D721Med (cell line): ENCODE data around the gene TMED6.

Source experiments
- DNase-seq: peaks from one replicate; pipeline ENCODE4 v3.0.0; 2011; ENCODE audit warnings: low spot score; ENCODE audit not compliant: insufficient read length
- FAIRE-seq: peaks from 2 replicates; lab custom pipeline; 2011; peaks lifted over from hg19 to GRCh38; lab: Jason Lieb, UNC
- CTCF ChIP-seq: IDR thresholded peaks from 2 replicates; pipeline ENCODE4 v1.5.1; 2012; ENCODE audit warnings: mild to moderate bottlenecking, control low read depth; ENCODE audit not compliant: insufficient read depth; ENCODE audit errors: missing control alignments

Gene TMED6

GRCh38 chr16:69344171-69344570 is 7.4 kb downstream of the TMED6 start:
- no peak for TF ChIP-seq CTCF
- no peak for FAIRE-seq
- DNase-seq, result no peak

- DNase-seq (no peak), FAIRE-seq (no peak)
- no peak for TF ChIP-seq CTCF
These were observed 11.4 kb downstream of the TMED6 start for GRCh38 chr16:69340095-69340644.

- TF ChIP-seq CTCF, result peak; percentile 78
- FAIRE-seq, result no peak
- DNase-seq, result peak; percentile 45
These were observed 12.1 kb downstream of the TMED6 start, which contains the start of the genes COG8 and NIP7 for GRCh38 chr16:69339289-69340094. Gene COG8, minus strand, starts transcription at chr16:69339564. Its CDS starts 12 bp downstream, at chr16:69339552. Gene NIP7, plus strand, starts transcription at chr16:69339772. Its CDS starts 58 bp downstream, at chr16:69339830.

GRCh38 chr16:69338557-69339288 is 12.9 kb downstream of the TMED6 start:
- FAIRE-seq (no peak), DNase-seq (no peak)
- no peak for TF ChIP-seq CTCF

- FAIRE-seq (no peak), DNase-seq (no peak)
- no peak for TF ChIP-seq CTCF
These were observed 16.9 kb downstream of the TMED6 start for GRCh38 chr16:69334696-69335095.

- no peak for TF ChIP-seq CTCF
- peak; percentile 51 for DNase-seq
- no peak for FAIRE-seq
These were observed 21.1 kb downstream of the TMED6 start, which contains the start of gene PDF for GRCh38 chr16:69330286-69331109. Gene PDF, minus strand, starts transcription at chr16:69330588. Its CDS starts 18 bp downstream, at chr16:69330570.
